GM11168 (cell line): ENCODE data around the gene SCUBE3.

Source experiments
- in situ Hi-C: fragments of 300-500 bp; cut with MboI; formaldehyde crosslinking; loops from one replicate; pipeline ENCODE4 v1.12.0; 2022; ENCODE audit warnings: low sequenced_read_pairs; ENCODE audit not compliant: unreplicated experiment

The SCUBE3 gene

GRCh38 chr6:35294308-35294945 is 80.7 kb downstream of the SCUBE3 start:
- in situ Hi-C loops = no loop called here

GRCh38 chr6:35295036-35295435 is 81.3 kb downstream of the SCUBE3 start:
- in situ Hi-C loops = no loop called here

DNA sequence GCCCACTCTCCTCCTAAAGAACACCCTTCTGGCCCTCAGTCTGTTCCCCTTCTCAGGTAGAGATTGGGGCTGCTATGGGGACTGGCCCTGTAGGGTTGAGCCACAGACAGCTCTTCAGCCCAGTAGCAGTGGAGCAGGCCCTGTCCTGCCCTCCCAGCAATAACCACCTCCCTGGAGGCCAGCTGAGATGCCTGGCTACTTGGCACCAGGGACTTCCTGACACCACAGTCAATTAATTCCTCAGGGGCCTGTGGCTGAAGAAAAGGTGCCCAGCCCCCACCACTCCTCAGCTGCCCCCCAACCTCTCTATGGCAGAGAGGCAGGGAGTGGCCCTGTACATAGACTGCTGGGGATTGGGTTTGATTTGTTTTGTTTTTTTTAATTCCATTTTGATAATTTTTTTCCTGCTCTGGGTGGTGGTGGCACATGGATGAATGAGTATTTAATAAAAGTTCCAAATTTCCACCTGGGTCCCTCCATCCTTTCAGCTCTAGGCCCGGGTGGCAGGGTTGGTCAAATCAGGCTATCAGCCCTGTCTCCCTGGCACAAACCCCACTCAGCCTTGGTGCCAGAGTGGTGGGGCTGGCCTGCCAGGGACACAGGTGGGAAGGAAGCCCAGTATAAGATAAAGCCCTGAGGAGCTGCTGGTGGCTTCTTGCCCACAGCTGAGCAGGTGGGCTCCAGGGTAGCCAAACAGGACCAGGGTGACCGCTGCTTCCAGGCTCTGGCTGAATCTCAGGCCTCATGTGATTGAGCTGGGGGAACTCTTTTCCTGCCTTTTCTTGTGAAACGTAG is 82.0 kb downstream of the SCUBE3 start:
- in situ Hi-C loops = no loop called here

DNA sequence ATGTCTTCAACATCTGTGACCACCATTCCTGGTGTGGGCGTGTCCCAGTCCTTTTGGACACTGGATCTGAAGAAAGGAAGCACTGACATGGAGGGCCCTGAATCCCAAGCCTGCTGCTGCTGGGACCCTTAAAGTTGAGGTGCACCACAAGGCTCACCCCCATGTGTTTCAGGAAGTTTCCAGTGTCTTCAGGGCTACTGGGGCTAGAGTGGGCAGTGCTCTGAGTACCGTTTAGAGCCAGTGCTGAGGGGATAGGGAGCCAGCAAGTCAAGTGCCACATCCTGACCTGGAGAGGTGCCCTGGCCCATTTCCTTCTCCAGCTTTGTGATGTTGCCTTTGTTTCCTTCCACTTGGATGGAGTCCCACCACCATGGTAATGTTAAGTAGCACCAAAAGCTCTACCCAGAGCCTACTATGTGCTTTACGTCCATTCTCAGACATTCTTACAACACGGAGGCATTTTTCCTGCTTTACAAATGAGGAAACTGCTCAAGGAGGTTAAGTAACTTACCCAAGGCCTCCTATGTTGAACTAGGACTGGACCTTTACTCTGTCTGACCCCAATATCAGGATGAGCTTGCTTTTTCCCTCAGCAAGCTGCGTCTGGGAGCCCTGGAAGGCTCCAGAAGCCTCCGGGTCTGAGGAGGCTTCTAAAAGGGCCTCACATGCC is 83.3 kb downstream of the SCUBE3 start:
- in situ Hi-C loops = no loop called here

- in situ Hi-C loops = no loop called here
These were observed 84.1 kb downstream of the SCUBE3 start, which contains the start of gene DEF6 for GRCh38 chr6:35297601-35298481. TSS of gene DEF6 (plus strand) at chr6:35297818. CDS start at chr6:35297857, 39 bp downstream.

- in situ Hi-C loops = no loop called here
These were observed 84.9 kb downstream of the SCUBE3 start for GRCh38 chr6:35298625-35299140.

DNA sequence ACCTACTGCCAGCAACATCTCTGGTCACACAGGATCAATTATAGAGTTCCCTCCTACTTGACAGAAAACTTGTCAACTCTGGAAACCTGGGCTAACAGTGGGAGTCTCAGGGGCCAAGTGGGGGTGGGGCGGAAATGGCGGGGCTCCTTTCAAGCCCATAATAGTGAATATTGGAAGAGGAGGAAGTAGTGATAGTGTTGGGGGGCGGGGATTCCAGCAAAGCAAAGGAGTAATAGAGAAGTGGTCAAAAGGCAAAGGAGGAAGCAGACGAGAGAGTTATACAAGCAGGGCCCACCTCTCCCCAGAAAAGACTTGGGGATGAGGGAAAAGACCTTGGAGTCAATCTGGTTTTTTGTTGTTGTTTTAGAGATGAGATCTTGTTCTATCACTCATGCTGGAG is 85.9 kb downstream of the SCUBE3 start:
- in situ Hi-C loops = no loop called here

DNA sequence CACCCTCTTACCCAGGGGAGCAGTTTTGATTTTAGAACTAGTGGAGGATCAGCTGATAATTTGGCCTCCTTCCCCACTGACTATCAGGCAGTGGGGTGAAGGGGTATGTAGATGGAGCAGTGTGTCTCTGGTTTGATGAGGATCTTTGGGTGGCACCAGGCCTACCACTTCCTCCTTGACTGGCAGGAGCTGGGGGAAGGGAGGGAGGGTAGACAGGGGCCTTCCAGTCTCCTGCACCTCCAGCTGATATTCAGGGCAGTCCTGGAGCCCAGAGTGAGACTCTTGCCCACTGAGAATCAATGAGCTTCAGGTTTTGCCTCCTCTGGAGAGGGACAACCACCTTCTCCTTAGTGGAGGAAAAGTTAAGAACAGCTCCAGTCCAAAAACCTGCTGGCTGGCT is 87.1 kb downstream of the SCUBE3 start:
- in situ Hi-C loops = no loop called here
